ENCODE measurements around the gene FEZF1. TPM values are rescaled to one million over a fixed set of nuclear protein-coding genes. Genes with fewer than 3 reads are reported as not detected.

FEZF1 gene
- total RNA-seq: not detected

DNA sequence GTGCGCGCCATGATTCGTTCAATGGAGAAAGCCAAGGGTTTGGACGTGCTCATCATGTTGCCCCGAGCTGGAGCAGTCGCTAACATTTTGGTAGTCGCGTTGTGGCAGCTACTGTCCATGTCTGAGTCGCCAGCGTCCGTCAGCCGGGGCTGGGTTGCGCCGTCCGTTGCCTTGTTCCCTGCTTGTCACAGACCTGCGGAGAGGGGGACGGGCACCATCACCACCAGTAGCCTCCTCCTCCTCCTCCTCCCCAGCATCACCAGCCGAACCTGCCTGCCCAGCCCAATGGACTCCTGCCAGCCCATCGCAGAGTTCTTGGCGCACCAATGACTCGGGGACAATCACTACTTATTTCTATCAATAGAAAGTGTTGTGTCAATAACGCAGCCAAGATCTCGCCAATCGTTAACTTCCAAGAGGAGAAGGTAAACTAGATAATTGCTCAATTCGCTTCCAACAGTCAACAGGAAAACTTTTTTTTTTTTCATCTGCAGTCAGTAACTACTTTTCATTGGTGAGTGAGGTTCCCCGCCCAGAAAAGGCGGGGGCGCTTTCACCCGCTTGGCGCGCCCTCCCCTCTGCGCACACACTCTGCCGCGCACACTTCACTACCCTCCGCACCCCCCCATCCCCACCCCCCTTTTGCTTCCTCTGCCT, at the start of gene FEZF1:
Gene FEZF1, minus strand, starts transcription at position 432 of the 657 bp plus-strand sequence. Its CDS starts 313 bp downstream, at position 119.
- ATAC-seq: no peak
- Mint-ChIP-seq H3K4me3 (no peak within 1 kb of the TSS), H3K9me3 (peaks cover under 1% of the 10 kb centered on the region), H3K4me1 (ENCODE audit: low read depth) (no peaks in the 10 kb centered on the region), H3K27me3 (ENCODE audit: low read depth) (peaks cover 84% of the 10 kb centered on the region), H3K36me3 (ENCODE audit: insufficient read depth) (no peaks in the 10 kb centered on the region)
- DNase-seq: no peak

DNA sequence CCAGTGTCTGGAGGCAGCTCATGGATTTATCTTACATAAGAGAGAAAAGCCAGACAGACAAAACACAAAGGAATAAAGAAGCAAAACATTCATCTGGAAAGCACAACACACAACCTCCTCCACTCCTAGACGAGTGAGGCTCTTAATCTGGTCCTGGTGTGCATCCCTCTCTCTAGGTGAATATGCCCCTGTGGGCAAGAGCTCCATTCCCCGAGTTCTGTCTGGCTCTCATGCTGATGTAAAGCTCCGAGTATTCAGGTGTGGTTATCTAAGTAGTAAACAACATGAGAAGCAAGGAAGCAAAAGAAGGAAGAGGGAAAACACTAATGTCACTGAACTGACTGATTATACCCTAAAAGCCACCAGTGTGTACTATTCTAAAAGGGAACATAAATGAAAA, 47.9 kb upstream of the FEZF1 start:
- Mint-ChIP-seq H3K4me1 (ENCODE audit: low read depth) (no peaks in the 10 kb centered on the region), H3K4me3 (no peak overlapping the region), H3K9me3 (peaks cover 4% of the 10 kb centered on the region), H3K36me3 (ENCODE audit: insufficient read depth) (no peaks in the 10 kb centered on the region), H3K27me3 (ENCODE audit: low read depth) (no peaks in the 10 kb centered on the region)
- DNase-seq (no peak), ATAC-seq (no peak)

DNA sequence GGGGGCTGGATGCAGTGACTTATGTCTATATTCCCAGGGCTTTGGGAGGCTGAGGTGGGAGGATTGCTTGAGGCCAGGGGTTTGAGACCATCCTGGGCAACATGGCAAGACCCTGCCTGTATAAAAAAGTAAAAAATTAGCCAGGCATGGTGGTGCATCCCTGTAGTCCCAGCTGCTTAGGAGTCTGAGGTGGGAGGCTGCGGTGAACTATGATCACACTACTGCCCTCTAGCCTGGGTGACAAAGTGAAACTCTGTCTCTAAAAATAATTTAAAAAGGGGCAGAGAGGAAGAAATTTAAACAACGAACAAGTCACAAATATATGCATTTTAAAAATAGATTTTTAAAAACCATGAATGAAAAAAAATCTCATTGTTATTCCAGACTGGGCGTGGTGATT, 46.2 kb upstream of the FEZF1 start:
- no peaks in the 10 kb centered on the region for H3K27me3 Mint-ChIP-seq (ENCODE audit: low read depth)
- no peaks in the 10 kb centered on the region for H3K36me3 Mint-ChIP-seq (ENCODE audit: insufficient read depth)
- DNase-seq (no peak), ATAC-seq (no peak)
- H3K9me3 Mint-ChIP-seq: peaks cover 3% of the 10 kb centered on the region
- H3K4me3 Mint-ChIP-seq: no peak overlapping the region
- H3K4me1 Mint-ChIP-seq (ENCODE audit: low read depth): no peaks in the 10 kb centered on the region

DNA sequence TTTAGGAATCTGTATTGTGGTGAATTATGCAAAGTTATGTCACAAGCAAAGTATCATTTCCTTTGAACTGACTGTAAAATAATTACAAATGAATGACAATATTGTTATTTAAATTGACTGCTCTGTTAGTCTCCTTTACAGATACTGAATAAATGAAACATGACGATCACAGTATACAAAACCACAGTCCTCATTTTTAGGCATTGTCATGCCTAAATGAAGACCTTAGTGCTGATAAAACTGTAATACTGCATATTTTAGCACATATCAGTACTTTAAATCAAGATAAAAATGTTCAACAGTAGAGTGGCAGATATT, 39.7 kb upstream of the FEZF1 start:
- no peaks in the 10 kb centered on the region for H3K27me3 Mint-ChIP-seq (ENCODE audit: low read depth)
- H3K9me3 Mint-ChIP-seq: no peaks in the 10 kb centered on the region
- DNase-seq (no peak), ATAC-seq (no peak)
- no peaks in the 10 kb centered on the region for H3K36me3 Mint-ChIP-seq (ENCODE audit: insufficient read depth)
- no peaks in the 10 kb centered on the region for H3K4me1 Mint-ChIP-seq (ENCODE audit: low read depth)
- no peak overlapping the region for H3K4me3 Mint-ChIP-seq

DNA sequence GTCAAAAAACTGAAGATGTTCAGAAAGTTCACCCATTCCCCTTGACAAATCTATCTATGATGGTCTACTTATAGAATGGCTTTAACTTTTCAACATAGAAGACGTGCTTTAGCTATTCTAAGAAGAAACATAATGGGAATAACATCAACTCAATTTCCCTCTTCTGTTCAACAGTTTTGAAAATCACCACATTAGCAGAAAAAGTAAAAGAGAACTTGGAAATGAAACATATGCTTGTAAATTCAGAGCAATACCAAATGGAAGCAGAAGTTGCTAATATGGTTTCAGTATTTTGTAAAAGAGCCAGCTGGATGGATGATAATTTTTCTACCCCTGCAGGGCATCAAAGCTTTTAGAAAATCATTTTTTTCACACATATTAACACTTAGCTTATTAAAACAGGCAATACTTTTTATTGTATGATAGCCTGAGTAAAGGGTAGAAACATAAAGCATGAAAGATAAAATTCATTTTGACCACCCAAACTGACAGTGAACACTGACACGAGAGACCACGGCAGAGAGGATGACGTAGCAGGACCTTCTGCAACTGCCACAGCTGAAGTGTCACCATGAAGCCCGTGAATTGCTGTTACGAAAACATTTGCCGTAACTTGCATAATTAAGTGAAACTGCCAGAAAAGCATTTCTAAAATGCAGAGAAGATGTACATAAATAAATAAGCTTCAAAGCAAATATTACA, 39.2 kb upstream of the FEZF1 start:
- Mint-ChIP-seq H3K9me3 (no peaks in the 10 kb centered on the region), H3K27me3 (ENCODE audit: low read depth) (no peaks in the 10 kb centered on the region), H3K4me1 (ENCODE audit: low read depth) (no peaks in the 10 kb centered on the region), H3K4me3 (no peak overlapping the region), H3K36me3 (ENCODE audit: insufficient read depth) (no peaks in the 10 kb centered on the region)
- ATAC-seq: no peak
- no peak for DNase-seq

DNA sequence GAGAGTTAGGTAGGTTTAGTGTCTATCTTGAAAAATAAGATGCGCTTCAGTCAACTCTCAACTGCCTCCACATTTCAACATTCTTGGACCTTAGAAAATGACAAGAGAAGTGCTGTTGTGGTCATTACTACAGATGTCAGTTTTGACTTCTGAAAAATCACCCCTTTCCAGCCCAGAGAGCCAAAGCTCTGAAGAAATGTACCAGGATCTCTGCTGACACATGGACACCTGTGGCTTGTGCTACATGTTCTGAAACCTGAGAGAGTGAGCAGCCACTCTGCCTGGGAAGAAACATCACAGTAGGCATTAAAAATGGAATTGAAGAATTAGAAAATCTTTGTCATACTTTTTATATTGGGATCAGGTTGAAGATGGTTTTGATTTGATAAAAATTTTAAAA, 35.9 kb upstream of the FEZF1 start:
- H3K36me3 Mint-ChIP-seq (ENCODE audit: insufficient read depth): no peaks in the 10 kb centered on the region
- peaks cover 2% of the 10 kb centered on the region for H3K9me3 Mint-ChIP-seq
- H3K4me1 Mint-ChIP-seq (ENCODE audit: low read depth): no peaks in the 10 kb centered on the region
- DNase-seq: no peak
- H3K4me3 Mint-ChIP-seq: no peak overlapping the region
- no peak for ATAC-seq
- H3K27me3 Mint-ChIP-seq (ENCODE audit: low read depth): no peaks in the 10 kb centered on the region

DNA sequence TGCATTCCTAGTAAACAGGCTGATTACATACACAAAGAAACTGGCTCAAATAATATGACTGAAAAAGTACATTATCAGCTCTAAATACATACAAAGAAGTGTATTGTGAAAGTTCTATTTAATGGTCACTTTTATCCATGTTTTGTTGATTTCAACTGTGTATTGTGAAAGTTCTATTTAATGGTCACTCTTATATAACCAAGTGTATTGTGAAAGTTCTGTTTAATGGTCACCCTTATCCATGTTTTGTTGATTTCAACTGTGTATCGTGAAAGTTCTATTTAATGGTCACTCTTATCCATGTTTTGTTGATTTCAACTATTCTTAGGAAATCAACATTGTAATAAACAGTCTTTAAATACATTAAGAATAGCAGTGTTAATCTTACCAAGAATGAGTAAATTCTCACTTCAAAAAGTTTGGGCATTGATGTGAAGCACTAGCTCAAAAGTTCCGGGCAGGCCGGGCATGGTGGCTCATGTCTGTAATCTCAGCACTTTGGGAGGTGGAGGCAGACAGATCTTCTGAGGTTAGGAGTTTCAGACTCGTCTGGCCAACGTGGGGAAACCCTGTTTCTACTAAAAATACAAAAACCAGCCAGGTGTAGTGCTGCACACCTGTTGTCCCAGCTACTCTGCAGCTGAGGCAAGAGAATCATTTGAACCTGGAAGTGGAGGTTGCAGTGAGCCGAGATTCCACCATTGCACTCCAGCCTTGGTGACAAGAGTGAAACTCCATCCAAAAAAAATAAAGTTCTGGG, 34.8 kb upstream of the FEZF1 start:
- Mint-ChIP-seq H3K9me3 (peaks cover 4% of the 10 kb centered on the region), H3K27me3 (ENCODE audit: low read depth) (no peaks in the 10 kb centered on the region), H3K4me1 (ENCODE audit: low read depth) (no peaks in the 10 kb centered on the region), H3K36me3 (ENCODE audit: insufficient read depth) (no peaks in the 10 kb centered on the region), H3K4me3 (no peak overlapping the region)
- DNase-seq (no peak), ATAC-seq (no peak)

DNA sequence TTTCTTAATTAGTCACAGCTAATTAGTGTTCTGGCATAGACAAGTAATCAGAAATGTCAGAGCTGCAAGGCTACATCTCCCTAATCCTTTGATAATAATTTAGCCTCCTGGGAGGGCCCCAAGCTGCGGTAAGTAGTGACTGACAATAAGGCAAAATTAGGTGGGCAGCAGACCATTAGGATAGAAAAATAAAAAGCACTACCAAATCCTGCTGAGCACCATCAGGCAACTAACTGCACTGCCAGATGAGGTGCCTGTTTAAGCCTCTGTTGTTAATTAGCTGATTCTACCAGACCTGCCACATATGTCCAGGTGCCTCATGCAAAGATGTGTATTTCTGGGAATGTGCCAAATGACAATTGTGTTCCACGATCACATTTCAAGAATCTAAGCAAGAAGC, 32.5 kb upstream of the FEZF1 start:
- no peaks in the 10 kb centered on the region for H3K4me1 Mint-ChIP-seq (ENCODE audit: low read depth)
- H3K36me3 Mint-ChIP-seq (ENCODE audit: insufficient read depth): no peaks in the 10 kb centered on the region
- H3K27me3 Mint-ChIP-seq (ENCODE audit: low read depth): no peaks in the 10 kb centered on the region
- H3K4me3 Mint-ChIP-seq: no peak overlapping the region
- H3K9me3 Mint-ChIP-seq: peaks cover 6% of the 10 kb centered on the region
- ATAC-seq (no peak), DNase-seq (no peak)

DNA sequence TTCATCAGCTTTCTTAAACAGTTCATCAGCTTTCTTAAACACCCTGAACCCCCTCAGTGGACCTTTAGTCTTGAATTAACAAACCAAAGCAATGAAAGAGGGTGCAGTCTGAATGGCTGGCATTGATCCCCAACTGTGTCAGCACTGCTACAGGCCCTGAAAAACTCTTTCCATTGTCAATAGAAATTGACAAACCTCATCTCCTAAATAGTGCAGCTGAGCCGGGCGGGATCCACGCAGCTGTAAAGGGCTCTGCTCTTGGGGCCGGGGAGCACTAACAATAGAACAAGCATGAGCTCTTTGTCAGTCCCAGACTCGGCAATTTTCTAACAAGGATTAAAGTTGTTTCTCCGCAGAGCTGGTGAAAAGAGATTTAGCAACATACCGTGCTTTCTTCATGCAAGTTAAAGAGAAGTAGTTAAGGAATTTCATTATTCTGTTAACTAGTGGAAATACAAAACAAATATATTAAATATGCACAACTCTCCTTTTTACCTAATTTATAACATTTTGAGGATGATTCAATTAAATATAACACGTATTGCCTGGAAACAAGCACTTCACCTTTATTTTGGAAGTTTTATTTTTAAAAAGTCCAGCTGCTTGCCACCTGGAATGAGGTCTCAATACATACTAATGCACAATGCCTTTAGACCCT, 24.7 kb upstream of the FEZF1 start:
- no peak for ATAC-seq
- no peaks in the 10 kb centered on the region for H3K4me1 Mint-ChIP-seq (ENCODE audit: low read depth)

DNA sequence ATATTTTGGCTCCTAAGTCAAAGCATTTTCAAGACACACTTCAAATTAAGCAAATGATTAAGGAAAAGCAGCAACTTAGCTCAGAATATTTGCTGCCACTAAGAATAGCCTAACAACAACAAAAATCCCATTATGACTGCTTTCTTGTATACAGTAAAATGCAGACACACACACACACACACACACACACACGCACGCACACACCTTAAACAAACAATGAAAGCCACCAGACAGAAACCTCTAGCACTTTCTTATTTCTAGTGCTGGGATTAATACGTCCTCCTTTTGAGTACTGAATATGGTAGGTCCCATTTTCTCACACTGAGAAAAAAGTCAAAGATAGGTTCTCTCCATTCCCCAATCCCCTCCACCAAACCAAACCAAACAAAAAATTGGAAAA, 23.4 kb upstream of the FEZF1 start:
- no peak for ATAC-seq

More for the DNA sequence above, 24.7 kb upstream of the FEZF1 start:
- H3K4me3 Mint-ChIP-seq: no peak overlapping the region
- H3K9me3 Mint-ChIP-seq: peaks cover 1% of the 10 kb centered on the region
- no peak for DNase-seq
- H3K36me3 Mint-ChIP-seq (ENCODE audit: insufficient read depth): no peaks in the 10 kb centered on the region
- H3K27me3 Mint-ChIP-seq (ENCODE audit: low read depth): no peaks in the 10 kb centered on the region

DNA sequence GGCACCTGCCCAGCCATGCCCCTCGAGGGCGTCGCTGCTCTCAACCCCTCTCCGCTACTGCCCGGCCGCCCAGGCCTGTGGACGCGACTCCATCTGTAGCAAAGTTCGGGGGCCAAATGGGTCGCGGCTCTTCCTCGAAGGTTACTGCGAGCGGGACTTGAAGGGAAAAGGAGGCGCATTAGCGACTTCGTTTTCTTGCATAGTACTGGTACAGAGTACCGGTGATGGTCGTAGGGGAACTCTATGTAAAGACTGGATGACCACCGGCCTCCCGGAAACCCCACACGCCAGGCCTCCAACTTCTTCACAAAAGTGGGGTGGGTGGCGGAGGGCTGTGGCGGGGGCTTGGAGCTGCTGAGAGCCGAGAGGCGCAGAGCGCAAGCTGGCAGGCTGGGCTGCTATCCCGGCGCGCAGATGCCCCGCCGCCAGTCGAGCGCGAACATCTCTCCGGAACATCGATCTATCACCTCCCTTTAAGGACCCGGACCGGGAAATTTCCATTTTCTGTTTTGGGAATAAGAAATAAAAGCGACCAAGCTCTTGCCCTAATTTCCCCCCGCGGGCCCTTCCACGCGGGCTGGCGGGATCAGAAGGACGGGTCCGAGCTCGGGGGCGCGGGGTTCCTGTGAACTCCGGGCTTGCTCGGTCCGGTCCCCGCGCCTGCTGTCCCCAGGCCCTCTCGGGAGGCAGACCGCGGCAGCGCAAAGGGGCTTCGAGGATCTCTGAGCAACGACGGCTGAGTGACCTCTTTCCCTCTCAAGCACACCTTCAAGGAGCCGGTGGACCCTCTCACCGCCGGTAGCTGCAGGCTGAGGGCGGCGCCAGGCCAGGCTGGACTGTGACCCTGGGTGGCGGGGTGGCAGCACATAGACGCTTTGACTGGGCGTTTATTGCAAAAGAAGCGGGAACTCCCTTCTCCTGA, 12.2 kb upstream of the FEZF1 start:
- DNase-seq: no peak
- no peaks in the 10 kb centered on the region for H3K4me1 Mint-ChIP-seq (ENCODE audit: low read depth)
- no peaks in the 10 kb centered on the region for H3K36me3 Mint-ChIP-seq (ENCODE audit: insufficient read depth)
- H3K9me3 Mint-ChIP-seq: peaks cover 12% of the 10 kb centered on the region
- no peak for ATAC-seq
- H3K4me3 Mint-ChIP-seq: no peak overlapping the region
- peaks cover 50% of the 10 kb centered on the region for H3K27me3 Mint-ChIP-seq (ENCODE audit: low read depth)

More for the DNA sequence above, 23.4 kb upstream of the FEZF1 start:
- no peak for DNase-seq
- Mint-ChIP-seq H3K36me3 (ENCODE audit: insufficient read depth) (no peaks in the 10 kb centered on the region), H3K27me3 (ENCODE audit: low read depth) (no peaks in the 10 kb centered on the region), H3K4me1 (ENCODE audit: low read depth) (no peaks in the 10 kb centered on the region), H3K4me3 (no peak overlapping the region), H3K9me3 (no peaks in the 10 kb centered on the region)

DNA sequence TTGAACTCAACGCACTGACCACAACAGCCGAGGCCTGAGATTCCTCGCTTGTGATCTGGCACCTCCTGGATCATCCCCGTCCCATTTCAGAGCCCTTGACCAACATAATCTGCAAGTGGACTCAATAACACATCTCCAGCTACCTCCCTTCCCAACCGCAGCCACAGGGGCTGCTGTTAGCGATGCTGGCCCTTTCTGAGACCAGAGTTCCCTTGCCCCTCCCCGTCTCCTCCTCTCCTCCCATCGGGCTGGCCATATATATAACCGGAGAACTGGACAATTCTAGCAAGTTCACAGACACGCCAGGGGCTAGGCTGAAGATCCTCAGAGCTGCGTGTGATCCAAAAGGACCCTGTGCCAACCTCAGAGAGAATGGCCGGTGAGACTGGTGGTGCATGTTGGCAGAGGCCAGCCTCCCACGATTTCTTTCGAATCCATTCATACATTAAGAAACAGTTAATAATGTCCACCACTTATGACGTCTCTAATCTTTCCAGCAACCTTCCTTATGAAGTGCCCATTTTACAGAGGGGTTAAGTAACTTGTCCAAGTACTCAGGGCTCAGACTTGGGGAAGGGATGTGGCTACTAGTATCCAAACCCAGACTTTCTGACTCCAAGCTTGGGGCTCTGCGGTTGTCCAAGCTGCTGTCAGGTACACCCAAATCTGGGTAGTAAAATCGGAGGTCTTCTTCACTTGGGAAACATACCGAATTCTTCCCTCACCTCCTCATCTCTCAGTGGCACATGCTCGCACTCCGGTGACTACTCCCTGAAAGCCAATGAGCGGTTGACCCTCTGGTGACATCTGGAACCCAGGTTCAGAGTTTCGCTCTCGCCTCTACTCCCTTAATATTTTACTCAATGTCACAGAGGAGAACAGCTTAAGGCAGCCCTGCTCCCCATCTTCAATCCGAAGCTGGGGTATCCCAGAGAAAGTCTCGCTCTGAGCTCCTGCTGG, 11.2 kb upstream of the FEZF1 start:
- no peak overlapping the region for H3K4me3 Mint-ChIP-seq
- H3K27me3 Mint-ChIP-seq (ENCODE audit: low read depth): peaks cover 57% of the 10 kb centered on the region
- H3K4me1 Mint-ChIP-seq (ENCODE audit: low read depth): no peaks in the 10 kb centered on the region
- DNase-seq (no peak), ATAC-seq (no peak)
- H3K36me3 Mint-ChIP-seq (ENCODE audit: insufficient read depth): no peaks in the 10 kb centered on the region
- H3K9me3 Mint-ChIP-seq: peaks cover 12% of the 10 kb centered on the region

DNA sequence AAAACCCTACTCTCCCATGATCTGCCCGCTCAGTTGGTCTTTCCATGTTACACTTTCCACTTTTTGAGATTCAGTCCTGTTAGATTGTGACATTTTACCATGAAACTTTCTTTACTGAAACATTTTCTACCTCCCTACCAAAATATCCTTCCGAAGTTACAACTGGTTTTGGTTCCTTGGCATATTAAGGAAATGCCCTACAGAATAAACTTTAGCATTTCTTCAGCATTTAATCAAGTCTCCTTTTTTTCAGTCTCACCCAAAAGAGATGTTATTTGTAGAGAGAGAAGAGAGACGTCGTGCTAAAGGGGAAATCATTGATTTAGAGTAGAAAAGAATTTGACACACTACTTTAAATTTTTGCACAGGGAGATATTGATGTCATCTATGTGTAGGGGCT, 9.7 kb upstream of the FEZF1 start:
- H3K4me1 Mint-ChIP-seq (ENCODE audit: low read depth): no peaks in the 10 kb centered on the region
- ATAC-seq (no peak), DNase-seq (no peak)
- H3K36me3 Mint-ChIP-seq (ENCODE audit: insufficient read depth): no peaks in the 10 kb centered on the region
- peaks cover 66% of the 10 kb centered on the region for H3K27me3 Mint-ChIP-seq (ENCODE audit: low read depth)
- peaks cover 9% of the 10 kb centered on the region for H3K9me3 Mint-ChIP-seq
- no peak overlapping the region for H3K4me3 Mint-ChIP-seq

Measured in activated T-cell treated with anti-CD3 and anti-CD28 coated beads, Interleukin-2, amount 50 U/mL, for 4 hours (primary cell).